ENCODE measurements around the gene PDCD1.

The PDCD1 gene

DNA sequence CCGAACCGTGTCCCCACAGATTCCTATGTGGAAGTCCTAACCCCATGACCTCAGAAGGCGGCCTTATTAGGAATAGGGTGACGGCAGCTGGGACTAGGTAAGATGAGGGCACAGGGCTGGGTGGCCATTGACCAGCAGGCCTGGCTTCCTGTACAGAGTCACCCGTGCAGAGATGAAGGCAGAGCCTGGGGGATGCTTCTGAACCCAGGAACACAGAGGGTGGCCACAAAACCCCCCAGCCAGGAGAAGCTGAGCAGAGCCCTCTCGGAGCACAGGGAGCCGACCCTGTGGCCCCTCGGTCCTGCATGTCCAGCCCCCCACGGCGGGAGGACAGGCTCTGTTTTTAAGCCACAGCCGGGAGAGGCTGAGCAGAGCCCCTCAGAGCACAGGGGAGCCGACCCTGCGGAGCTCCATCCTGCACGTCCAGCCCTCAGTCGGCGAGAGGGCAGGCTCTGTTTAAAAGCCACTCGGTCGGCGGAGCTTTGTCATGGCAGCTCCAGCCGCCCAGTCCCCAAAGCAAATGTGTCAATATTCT lies 2.7 kb downstream of the PDCD1 start:
- no peak overlapping the region for H3K4me3 ChIP-seq (ENCODE audit: low read length)
- no peak for DNase-seq (ENCODE audit: low read depth, low spot score)

DNA sequence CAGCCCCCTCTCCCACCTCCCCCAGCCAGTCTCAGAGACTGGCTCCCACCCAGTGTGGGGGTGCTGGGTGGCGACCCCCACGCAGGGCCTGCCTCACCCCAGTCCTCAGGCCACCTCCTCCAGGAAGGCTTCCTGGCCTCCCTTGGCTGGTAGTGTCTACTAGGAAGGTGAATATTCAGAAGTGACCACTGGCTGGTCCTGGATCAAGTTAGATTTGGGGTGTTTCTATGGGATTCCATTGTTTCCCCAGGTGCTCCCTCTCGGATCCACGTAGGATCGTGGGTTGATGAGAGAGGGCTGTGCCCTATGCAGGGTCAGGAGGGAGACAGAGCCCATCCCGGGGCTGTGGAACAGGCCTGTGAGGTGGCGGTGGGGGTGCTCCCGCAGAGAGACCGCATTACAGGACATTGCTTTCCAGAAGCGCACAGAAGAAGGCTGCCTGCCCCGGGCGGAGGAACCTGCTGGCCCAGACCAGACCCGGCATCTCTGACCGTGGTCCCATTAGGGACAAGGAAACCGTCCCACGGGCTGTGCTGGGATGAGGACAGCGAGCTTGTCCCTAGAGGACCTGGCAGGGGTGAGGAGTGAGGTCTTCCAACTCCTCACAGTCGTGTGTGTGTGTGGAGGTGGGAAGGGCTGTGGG lies 3.3 kb downstream of the PDCD1 start:
- DNase-seq (ENCODE audit: low read depth, low spot score), result no peak
- H3K4me3 ChIP-seq (ENCODE audit: low read length), result no peak overlapping the region

- DNase-seq (ENCODE audit: low read depth, low spot score), result no peak
Measured at GRCh38 chr2:241854342-241855244, 4.1 kb downstream of the PDCD1 start.

DNA sequence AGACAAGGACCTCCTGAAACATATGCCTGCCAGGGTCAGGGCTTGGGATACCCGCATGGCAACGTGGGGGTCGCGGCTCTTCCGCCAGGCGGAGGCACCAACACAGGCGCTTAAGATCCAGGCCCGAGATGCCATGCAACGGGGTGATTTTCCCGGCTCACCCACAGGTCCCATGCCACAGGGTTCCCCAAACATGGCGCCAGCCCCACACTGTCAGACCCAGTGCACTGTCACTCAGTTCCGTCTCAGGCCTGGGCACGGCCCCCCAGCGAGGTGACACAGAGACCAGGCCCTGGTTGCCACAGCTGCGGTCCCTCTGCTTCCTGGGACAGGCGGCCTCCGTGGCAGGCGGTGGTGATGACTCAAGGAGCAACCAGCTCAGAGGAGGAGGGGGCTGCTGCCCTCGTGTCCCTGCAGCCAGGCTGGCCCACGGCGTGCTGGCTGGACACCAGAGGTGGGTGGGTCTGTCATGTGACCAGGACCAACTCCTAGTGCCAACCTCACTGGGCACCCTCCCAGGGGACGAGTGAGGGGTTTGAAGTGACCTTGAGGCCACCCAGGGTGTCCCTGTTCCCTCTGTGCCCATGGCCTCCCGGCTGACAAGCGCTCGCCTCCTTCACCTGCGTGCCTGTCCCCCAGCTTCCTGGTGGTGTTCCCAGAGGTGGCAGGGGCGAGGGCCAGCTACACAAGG lies 4.9 kb downstream of the PDCD1 start:
- no peak for DNase-seq (ENCODE audit: low read depth, low spot score)
- H3K4me3 ChIP-seq (ENCODE audit: low read length), result no peak overlapping the region

More at GRCh38 chr2:241854342-241855244, 4.1 kb downstream of the PDCD1 start:
- H3K4me3 ChIP-seq (ENCODE audit: low read length), result no peak overlapping the region

DNA sequence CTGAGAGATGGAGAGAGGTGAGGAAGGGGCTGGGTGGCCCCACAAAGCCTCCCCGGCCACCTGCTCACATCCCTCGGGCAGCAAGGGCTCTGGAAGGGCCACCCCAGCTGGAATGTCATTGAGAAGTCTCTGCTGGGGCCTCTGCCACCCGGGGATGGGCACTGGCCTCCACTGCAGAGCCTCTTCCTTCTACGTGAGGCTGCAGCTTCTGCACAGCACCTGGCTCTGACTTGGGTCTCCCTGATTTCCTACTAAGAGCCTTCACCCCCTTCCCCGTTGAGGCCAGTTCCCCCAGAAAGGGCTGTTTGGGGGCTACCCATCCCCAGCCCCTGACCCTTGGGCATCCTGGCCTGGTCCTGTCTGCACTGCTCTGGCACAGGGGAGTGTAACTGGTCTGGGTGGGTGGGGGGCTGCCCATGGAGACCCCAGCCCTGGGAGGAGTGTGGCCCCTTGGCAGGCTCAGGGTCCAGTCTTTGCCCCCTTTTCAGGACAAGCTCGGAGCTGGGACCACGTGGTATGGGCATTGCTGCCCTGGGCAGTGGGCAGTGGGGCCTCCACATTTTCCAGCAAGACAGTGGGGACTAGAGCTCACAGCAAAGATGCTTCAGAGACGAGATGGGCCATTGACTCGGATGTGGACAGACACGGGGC lies 5.6 kb downstream of the PDCD1 start:
- H3K4me3 ChIP-seq (ENCODE audit: low read length), result no peak overlapping the region
- no peak for DNase-seq (ENCODE audit: low read depth, low spot score)

- DNase-seq (ENCODE audit: low read depth, low spot score), result no peak
Measured at GRCh38 chr2:241852116-241852980, 6.3 kb downstream of the PDCD1 start.

DNA sequence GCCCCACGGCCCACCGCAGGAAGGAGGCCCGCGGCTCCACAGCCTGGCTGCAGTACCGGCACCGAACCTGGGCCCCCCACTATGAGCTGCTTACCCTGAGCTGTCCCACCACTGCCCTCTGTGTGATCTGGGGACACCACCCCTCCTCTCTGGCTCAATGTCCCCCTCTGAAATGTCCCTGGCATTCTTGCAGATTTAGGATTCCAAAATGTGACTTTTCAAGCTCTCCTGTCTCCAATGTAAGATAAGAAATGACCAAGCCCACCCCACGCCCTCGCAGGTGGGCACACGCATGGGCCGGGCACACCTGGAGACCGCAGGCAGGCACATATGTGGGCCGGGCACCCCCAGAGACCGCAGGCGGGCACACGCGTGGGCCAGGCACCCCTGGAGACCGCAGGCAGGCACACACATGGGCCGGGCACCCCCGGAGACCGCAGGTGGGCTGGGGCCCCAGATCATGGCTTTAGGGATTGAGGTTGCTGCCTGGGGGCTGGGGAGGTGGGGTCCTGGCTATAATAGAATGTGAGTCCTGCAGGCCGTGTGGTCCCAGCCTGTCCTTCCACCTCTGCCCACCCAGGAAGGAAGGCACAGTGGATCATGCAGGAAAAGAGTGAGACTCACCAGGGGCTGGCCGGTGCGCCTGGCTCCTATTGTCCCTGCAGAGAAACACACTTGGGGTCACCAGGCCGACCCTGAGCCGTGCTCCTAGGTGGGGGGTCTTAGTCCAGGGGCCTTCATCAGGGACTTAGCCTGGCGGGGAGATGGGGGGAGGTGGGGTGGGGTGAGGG lies 7.2 kb downstream of the PDCD1 start:
- DNase-seq (ENCODE audit: low read depth, low spot score), result no peak
- H3K4me3 ChIP-seq (ENCODE audit: low read length), result no peak overlapping the region

More at GRCh38 chr2:241852116-241852980, 6.3 kb downstream of the PDCD1 start:
- no peak overlapping the region for H3K4me3 ChIP-seq (ENCODE audit: low read length)

DNA sequence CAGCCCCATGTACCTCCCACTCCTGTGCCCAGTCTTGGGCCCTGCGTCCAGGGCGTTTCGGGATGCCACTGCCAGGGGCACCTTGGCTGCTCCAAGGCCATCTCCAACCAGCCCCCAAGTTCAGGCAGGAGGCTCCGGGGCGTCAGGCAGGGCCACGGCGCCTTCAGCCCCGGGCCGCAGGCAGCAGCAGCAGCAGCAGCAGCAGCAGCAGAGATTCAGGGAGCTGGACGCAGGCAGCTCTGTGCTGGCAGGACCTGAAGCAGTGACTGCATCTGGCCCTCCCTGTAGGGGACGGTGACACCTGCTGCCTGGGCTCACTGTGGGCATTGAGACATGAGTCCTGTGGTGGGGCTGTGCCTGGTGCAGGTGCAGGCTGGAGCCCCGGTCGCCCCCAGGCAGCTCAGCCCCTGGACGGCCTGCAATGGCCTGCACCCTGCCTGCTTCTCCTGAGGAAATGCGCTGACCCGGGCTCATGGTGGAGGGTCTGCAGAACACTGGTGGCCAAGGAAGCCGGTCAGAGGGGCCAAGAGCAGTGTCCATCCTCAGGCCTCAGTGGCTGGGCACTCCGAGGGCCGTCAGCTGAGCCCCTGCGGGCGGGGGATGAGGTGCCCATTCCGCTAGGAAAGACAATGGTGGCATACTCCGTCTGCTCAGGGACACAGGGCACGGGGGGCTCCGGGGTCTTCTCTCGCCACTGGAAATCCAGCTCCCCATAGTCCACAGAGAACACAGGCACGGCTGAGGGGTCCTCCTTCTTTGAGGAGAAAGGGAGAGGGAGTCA lies 8.0 kb downstream of the PDCD1 start:
- DNase-seq (ENCODE audit: low read depth, low spot score), result no peak
- no peak overlapping the region for H3K4me3 ChIP-seq (ENCODE audit: low read length)

DNA sequence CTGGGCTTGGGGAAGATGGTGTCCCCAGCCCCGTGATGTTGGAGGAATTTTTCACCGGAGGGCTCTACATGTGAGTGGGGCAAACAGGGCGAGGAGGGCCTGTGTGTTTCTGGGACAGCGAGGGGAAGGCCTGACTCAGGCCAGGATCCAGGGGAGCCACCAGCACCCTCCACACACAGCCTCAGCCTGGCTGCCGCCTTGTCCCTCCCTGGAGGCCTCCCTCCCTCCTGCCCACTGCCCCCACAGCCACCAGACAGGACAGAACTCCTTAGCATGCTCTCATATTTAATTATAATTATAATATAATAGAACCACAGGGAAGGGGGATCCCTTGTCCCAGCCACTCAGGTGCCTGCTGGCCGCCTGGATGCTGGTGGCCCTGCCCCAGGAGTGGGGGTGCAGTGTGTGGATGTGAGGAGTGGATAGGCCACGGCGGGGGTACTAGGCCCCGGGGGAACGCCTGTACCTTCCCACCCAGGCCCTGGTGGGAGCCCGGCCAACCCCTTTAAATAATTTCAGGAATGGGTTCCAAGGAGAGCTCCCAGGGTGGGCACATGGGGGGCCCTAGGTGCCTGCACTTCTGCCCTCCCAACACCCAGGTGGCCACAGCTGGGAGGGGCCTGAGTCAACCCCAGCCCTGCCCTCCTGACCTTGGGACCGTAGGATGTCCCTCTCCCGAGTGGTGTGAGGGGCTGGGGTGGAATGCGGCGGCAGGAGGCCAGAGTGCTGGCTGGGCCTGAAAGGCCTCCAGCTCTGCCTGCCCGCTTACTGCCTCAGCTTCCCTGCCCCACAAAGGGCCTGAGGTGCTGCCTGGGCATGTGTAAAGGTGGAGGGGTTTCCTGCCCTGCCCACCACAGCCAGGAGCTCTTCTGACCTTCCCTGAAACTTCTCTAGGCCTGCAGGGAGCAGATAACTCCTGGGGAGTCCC lies 8.8 kb downstream of the PDCD1 start:
- no peak for DNase-seq (ENCODE audit: low read depth, low spot score)
- no peak overlapping the region for H3K4me3 ChIP-seq (ENCODE audit: low read length)

DNA sequence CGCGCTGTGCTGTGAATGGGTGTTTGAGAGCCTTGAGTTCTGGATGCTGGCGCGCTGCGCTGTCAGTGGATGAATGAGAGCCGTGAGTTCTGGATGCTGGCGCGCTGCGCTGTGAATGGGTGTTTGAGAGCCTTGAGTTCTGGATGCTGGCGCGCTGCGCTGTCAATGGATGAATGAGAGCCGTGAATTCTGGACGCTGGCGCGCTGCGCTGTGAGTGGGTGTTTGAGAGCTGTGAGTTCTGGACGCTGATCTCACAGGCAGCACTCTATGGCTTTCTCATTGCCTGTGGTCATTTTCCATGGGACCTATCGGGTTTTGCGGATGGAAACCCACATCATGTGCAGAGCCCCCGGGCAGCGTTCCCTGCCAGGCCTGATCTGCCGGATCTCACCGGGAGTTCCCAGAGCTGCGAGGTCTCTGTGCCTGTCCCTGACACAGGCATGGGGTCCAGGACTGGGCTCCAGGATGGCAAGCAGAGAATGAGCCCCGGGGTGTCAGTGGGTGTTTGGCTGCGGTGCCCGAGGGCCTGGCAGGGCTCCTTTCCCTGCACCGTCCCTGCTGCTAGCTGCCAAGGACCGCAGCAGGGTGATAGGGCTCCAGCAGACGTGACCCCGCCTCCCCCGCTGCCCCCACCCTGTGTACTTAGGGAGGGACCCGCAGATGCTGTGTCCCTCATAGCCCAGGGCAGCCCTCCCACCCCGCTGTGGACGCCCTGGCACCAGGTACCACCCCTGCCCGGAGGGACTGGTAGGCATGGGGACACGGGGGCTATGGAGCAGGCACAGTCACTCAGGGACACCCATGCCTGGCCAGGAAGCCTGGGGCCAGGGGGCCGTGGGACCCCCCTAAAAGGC lies 9.7 kb downstream of the PDCD1 start:
- no peak for DNase-seq (ENCODE audit: low read depth, low spot score)
- no peak overlapping the region for H3K4me3 ChIP-seq (ENCODE audit: low read length)

DNA sequence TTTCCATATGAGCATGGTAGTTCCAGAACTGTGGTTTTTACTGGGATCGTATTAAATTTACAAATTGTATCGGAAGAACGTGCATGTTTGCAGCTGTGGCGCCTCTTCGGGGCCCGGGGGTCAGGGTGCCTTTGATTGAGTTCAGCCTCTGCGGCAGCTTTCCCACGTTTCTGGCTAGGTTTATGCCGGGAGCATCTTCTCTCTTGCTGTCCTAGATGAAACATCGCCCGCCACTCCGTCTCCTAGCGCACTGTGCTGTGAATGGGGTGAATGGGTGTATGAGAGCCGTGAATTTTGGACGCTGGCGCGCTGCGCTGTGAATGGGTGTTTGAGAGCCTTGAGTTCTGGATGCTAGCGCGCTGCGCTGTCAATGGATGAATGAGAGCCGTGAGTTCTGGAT lies 12.3 kb downstream of the PDCD1 start:
- DNase-seq (ENCODE audit: low read depth, low spot score), result no peak
- H3K4me3 ChIP-seq (ENCODE audit: low read length), result no peak overlapping the region

DNA sequence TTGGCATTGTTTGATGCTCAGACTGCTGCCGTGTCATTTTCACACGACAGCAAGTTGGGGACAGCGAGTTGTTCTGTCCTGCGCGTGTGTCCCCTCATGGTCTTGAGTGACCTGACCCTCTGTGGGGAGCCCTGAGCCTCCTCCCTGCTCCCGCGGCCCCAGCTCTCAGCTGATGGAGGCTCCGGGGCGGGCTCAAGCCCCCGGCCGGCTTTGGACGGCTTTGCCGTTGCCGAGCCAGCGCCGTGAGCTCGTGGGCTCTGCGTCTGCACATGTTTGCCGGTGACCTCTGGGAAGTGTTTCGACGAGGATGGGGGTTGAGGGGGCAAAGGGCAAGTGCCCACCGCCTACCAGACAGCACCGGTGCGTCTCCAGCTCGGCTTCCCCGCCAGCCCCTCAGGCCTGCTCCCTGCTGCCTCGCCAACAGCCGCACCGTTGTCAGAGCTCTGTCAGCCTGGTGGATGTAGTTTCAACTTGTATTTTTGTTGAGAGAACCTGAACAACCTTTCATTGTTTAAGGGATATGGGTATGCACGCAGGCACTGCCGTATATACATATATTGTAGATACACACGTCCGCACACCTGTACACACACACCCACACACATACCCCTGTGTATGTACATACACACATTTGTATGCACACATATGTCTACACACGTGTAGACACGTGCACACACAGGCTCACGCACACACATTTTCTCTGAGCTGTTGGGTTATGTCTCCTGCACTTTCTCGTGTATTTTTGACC lies 13.7 kb downstream of the PDCD1 start:
- no peak for DNase-seq (ENCODE audit: low read depth, low spot score)
- no peak overlapping the region for H3K4me3 ChIP-seq (ENCODE audit: low read length)

- no peak for DNase-seq (ENCODE audit: low read depth, low spot score)
- H3K4me3 ChIP-seq (ENCODE audit: low read length), result peak overlapping the region; percentile 23
Measured at GRCh38 chr2:241844066-241844728, 14.5 kb downstream of the PDCD1 start.

All from Jurkat, Clone E6-1 (cell line).